GM21528 (cell line): Measurements from ENCODE around the gene ETS1.

Source experiments
- ATAC-seq: cut with Tn5 transposase; IDR thresholded peaks from one replicate; pipeline ENCODE4 v1.9.1; 2021; ENCODE audit warnings: mild to moderate bottlenecking, moderate library complexity; ENCODE audit not compliant: unreplicated experiment, low FRiP score

The ETS1 gene

DNA sequence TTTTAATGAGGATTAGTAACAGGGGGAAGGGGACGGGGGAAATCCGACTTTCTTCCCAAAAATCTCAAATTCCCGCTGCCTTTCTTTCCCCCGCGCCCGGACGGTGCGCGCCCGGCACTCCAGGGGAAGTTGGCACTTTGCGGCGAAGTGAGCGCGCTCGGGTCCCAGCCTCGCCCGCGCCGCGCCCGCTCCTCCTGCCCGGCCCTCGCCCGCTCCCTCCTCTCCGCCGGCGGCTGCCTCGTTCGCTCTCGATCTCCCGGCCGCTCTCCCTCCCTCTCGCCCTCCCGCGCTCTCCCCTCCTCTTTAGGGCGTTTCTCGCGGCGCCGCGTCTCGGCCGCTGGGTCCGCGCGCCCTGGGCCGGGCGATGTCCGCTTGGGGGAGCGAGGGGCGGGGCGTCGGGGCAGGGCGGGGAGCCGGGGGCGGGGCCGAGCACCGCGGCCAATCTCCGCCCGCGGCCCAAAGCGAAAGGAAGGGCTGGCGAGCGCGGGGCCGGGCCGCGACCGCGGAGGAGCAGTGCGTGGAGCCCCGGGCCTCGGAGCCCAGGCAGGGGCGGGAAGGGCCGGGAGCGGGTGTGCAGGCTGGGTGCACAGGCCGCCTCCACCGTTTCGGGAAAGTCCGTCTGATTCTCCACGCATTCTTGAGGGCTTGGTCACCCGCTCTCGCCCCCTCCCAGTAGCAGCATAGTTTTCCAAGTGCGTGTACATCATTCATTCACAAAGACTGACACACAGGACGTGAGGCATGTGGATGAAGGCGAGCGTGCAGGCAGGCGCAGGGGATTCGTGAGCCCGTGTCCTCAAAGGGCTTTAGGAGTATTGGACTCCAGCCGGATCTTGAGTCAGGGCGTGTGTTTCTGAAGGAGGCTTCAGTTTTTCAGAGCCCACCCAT is 65.1 kb downstream of the ETS1 start:
- peak; percentile 81 for ATAC-seq

DNA sequence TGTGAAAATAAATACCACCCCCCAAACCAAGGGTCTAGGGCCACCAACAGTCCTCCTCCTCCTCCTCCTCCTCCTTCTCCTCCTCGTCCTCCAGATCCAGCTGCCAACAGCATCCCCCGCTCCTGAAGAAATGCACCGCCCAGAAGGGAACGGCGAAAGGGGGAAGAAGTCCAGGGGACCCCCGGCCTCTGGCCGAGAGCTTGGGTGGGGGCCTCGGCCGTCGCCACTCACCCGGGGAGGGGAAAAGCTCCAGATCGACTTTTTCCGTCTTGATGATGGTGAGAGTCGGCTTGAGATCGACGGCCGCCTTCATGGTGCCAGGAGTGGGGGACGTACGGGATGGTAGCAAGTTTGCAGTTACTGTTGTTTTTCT is 65.7 kb downstream of the ETS1 start:
- no peak for ATAC-seq

DNA sequence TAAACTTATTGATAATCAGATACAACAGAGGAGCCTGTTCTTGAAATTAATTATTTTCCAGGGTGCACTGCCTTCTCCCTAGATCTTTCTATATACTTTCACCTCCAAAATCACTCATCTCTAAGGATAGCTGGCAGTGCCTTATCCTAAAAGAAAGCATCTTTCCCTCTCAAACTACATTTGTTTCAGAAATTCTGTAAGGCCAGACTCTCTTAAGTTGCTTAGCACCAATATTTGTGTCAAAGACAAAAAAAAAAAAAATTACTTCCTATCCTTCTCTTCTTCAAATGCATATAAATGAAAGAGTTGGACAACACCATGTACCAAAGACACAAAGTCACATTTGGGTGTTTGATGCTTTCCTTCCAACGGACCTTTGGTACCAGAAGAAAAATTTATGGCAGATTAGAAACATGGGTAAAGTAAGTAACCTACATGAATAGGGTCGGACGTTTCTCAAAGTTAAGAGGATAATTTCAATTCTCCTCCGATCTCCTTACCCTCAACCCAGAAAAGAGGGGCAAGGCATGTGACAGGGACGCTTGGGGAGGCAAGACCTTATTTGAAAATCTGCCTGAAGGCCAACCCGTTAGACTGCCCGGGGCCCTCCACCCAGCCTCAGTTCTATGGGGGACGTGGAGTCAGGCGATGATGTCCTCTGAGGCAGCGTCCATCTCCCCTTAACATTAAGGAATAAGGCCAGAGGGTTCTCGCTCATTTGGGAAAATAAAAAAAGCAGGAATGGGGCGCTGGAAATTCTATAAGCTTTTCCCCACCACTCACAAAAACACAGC is 66.3 kb downstream of the ETS1 start:
- ATAC-seq = no peak

DNA sequence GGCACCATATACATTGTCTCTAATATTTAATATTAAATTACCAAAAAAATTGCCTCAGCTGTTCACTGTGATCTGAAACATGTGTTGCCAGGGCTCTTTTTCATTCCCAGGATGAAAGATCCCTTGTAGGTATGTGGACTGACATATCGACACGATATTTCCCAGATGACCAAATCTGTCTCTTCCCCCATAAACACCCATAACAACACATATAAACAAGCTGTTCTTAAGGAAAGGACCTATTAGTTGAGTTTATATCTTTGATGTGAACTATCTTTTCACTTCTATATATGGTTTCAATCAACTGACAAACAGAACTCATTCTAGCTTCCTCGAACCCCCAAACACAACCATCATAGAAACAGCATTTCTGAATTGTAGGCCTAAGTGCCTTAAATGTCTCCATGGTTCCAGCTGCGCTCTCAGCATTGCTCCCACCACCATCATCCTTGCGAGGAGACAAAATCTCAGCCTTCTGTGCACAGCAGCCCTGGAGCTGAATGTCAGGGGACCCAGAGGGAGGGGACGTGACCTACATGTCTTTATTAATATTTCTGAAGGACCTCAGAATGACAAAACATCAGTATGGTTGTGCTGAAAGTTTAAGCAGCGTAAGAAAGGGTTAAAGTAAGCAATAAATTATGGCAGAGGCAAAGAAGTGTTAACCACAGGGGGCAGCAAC is 67.0 kb downstream of the ETS1 start:
- ATAC-seq = no peak

DNA sequence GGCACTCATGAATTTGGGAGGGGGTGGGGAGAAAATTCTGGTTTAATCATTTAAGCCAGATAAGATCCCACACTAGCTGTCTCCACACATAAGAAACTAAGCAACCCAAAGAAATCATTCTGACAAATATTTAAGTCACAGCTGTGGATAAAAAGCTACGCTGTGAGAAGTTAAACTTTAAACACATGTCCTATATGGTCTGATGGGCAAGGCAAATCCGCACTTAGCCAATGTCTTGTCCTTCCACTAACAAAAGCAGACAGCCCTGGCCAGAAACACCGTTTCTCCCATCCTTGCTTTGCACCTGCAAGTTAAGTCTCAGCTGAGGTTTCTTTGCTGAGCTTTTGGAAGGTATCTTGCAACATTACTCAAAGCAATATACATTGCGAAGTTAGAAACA is 68.0 kb downstream of the ETS1 start:
- ATAC-seq = no peak

DNA sequence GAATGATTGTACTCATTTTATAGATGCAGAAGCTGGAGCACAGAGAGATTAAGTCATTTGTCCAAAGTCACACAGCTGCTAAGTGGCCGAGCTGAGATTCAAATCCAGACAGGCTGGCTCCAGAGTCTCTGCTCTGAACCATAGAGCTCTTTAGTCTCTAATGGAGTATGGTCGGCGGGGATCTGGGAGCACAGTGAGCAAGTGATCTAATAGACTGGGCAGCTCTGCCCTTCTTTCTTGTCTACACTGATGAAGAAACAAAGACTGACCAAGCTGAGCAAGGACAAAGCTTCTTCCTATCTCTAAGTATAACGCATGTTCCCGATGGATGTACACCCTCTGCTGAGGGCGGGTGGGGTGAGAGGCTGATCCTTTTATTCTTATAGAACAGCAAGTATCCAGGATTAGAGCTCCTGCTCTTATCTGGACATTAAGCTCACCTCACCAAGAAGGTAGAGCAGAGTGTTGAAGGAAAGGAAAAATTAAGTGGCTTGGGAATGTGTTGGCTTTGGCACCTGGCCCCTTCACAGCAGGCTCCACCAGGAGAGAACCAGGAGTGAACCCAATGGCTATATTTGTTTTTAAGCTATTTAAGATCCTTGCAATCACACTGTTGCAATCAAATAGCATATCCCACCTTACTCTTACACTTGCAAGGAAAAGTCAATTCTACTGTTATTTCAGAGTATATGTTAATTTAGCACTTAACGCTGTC is 68.7 kb downstream of the ETS1 start:
- ATAC-seq = no peak

DNA sequence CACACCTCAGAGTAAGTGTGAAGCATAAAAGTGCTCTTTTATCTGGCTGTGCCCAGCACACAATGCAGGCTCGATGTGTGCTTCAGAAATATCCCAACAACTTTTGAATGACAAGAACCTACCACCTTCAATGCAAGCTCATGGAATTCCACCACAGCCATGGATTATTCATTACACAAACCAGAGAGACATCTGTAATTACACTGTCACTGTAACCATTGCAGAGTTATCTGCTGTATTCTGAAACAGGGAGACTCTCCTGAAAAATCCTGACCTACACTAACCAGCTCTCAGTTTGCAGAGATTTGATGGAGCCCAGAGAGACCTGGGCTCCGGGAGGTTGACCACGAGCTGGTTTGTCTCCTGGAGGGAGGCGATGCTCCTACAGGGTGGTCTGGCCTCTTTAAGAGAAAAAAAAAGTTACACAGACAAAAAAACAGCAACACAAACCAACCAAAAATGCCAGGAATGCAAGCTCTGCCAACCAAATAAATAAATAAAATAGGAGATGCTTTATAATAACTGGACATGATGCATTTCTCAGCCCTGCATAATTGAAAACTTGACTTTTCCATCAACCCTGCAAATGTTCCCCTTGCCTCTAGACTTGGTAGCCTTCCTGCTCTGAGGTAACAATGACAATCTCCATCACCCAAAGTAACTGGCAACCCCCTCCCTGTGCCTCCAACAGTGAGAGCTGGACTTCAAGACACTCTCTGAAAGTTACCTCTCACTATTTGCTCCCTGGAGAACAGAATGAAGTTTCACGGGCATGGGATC is 69.7 kb downstream of the ETS1 start:
- no peak for ATAC-seq

DNA sequence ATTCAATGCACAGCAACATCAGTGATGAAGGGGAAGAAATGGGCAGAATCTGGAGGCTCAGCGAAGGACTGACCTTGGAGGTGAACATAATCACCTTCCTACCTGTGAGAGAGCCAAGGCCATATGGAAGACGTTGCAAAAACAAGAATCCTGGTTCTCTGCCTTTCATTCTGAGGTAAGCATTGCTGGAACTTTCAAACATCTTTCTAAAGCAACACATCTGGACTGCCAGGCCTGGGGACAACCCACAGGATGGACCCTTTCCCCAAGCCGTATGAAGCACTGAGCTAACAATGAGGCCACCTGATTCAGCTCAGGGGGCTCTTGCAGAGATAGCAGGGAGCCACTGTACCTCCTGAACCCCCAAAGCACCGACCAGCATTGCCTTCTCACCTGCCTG is 70.5 kb downstream of the ETS1 start:
- ATAC-seq = no peak

DNA sequence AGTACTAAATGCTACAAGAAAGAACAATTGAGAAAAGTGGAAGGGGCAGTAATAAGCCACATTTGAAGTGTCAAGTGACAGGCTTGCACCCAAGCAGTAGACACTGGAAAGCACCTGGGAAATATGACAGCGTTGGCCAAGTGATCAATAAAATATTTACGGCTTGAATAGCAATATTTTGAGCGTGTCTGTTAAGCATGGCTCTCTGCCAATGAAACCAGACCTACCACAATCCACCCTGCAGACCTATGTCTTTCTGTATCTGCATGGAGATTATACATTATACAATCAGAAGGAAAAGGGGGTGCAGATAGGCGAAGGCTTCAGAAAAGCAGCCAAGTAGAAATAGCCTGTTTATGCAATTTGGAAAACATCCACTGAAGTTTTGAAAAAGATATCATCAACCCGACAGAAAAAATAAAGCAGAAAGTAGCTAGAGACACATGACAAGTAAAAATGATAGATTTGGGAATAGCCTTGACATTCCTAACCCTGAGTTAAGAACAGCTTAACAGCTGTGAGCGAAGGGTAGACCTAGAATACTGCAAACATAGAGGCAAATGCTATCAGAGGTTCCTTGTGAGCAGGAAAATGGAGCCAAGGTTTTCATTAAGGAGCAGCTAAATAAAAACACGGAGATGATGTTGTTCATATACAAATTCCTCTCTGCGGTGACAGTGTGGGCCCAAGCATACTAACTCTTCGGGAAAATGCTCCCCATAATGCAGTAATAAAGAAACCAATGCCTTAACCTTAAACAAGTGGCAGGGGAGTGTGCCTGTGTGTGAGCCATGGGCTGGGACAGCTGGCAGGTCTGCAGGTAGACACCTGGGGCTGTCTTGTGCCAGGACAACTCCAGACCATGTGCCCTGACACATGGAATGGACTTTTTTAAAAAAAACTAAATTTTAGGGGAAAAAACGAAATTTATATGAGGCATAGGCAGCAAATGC is 71.3 kb downstream of the ETS1 start:
- ATAC-seq = no peak

DNA sequence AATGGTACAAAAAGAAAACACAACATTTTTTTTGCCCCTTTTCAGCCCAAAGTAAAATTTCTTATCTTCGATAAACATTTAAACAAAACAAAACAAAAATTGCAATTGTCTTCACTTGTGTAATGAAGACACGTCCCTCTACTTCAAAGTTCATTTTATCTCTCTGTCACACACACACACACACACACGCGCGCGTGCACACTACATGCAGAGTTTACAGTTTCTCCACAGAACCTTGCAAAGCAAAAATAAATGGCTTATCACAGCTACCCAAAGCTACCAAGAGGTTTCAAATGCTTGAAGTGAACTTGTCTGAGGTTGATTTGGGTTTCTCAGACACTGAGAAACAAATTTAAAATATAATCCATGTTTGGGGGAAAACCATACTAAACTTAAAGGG is 72.3 kb downstream of the ETS1 start:
- no peak for ATAC-seq

DNA sequence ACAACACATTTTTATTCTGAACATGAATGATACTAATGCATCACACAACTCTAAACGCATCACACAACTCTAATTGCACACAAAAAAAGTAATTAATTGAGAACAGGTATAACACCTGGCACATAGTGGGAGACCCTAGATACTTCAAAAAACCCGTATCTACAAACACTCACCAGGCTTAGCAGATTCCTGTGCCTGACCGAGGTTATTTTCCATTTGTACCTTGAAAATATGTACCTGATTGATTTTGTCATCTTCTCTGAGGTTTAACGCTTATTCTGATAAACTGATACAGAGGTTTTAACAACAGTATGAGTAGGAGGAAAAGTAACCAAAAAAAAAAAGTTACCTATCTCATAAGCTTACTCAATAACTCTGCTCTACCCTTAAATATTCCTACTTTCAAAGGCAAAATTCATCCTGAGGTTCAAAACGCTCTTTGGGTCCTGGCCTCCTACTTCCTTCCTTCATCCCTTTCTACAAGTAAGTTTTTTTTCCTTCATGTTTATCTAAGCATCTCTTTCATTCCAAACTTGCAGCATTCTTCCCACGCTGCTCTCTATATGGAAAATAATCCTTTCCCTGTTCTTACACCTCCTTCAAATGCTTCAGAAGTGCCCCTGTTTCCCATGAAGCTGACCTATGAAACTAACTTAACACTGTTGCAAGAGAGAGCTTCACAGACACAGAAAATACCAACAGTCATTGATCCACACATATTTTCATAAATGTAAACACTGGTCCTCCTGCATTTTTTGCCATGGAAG is 73.3 kb downstream of the ETS1 start:
- no peak for ATAC-seq

DNA sequence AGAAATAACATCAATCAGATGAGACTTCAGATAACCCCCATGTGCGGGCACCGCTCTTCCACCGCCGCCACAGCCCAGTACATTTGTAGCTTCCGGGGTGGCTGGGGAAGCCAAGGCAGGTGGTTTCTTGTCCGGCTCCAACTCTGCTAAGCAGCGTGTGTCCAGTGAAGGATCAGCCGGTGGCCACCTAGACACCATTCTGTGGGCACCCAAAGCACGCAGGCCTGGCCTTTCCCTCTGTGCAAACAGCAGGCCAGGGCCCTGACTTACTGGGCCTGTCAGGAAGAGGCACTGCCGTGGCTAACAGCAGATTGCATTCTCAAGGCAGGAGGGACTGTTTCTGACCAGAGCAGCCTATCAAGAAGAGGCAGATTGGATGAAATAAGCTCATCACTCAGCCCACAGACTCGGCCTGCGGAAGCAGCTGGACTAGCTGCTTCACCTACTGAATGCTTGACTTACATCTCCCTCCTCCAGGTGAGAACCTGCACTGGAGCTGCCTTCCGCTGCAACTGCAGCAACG is 74.8 kb downstream of the ETS1 start:
- ATAC-seq = no peak

DNA sequence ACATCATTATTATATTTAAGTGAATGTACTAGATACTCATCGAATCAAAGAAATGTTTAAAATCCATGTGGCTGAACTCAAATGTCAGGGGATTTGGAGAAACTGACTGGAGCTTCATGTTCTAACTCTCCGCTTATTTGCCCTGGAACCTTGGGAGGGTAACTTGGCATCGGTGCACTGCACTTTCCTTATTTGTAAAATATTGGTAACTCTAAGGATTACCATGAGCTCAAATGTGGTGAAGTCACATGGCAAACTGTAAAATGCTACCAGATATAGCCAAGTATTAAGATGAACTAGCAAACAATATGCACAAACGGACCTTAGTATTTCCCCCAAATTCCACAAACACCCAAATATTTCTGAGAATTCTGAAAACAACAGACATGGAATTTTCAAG is 75.6 kb downstream of the ETS1 start:
- ATAC-seq = no peak

DNA sequence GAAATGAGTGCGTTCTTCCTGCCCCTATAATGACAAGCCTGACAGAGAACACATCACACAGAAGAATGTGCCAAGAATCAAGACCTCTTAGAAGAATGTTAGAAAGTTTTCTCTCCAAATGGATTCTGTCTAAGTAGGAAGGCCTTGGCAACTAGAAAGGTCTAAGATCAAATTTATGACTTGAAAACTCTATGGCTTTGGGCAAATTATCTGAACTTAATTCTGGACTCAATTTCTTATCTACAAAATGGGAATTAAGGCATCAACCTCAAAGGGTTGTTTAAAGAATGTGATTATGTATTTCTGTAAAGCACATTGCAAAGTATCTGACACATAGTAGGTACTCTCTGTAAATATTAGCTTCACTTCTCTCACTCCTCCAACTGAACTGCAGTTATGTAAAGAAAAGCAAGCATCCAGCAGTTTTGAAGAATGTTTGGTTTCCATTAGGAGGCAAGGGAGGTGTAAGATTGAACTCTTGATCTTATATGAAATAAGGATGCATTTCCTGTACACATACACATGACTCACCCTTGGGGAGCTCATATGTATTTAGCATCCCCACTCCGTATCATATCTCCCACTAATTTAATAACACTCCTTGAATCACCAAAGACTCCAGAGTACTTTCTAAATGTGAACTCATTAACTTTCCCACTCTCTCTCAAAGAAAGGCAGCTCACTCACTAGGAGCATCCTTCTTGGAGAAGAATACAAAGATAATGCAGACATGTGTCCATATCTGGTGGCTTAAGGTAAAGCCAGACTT is 77.6 kb downstream of the ETS1 start:
- ATAC-seq = no peak

DNA sequence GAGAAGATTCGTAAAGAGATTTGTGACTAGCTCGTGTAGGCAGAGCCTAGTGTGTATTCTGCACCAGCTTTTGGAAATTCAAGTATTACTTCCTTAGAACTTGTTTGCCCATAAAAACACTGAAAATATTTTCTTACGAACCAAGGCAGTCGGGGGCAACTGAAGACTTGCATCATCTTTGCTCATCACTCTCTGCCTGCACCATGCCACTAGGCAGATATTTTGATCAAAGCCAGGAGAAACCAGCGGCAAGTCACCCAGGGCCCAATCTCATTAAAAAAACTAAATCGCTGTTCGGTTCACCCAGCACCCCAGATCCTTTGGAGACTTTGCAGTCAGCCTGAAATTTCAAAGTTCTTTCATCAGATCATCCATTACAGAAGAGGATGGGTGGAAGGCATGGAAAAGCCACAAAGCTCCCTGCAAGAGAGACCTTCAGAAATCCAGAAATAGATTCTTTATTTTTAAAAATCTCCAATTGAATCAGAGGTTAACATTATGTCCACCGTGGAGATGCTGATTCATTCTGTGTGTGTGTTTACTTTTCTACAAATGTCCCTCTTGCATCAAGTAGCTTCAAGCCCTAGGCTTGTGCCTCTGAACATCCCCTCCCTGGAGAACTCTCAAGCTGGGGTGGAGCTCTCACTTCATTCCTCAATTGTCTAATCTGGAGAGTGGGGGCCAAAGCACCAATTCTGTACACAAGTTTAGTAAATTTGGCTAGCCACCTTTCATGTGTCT is 78.4 kb downstream of the ETS1 start:
- ATAC-seq = no peak

DNA sequence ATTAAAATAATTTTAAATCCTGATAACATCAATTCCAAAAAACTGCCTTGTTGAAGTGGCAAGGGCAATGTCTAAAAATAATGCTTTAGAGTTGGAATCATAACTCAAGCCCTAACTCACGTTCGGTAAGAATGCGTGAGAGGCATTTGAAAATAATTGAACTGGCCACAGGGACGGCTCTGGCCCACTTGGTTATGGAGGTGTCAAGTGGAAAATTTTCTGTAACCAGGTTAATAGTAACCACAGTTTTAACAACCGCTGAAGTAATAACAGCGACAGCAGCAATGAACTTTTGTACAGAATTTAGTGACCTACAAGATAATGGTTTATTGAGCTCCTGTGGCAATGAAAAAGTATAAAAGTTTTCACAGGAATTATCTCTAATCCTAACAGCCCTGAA is 79.4 kb downstream of the ETS1 start:
- no peak for ATAC-seq
